ENCODE results near the gene BSN. TPM values are rescaled to one million over a fixed set of nuclear protein-coding genes. Genes with fewer than 3 reads are reported as not detected.

BSN gene
- total RNA-seq, 1 donor from 2014 or later, result 0.08 TPM

- ATAC-seq, result peak; percentile 66
These were observed 163.9 kb downstream of the BSN start for GRCh38 chr3:49717959-49718857.

GRCh38 chr3:49718858-49719213 lies 164.6 kb downstream of the BSN start:
- no peak for ATAC-seq

GRCh38 chr3:49719214-49719884 lies 165.1 kb downstream of the BSN start, which contains the start of gene AMIGO3:
AMIGO3 (minus strand) TSS chr3:49719684; CDS start chr3:49719465, 219 bp downstream.
- peak; percentile 63 for ATAC-seq

Other genes with a start within 250 kb of the BSN start
- 38.7 TPM for gene USP4, start 214.4 kb upstream of the BSN start, total RNA-seq
- gene GPX1, start 196.1 kb upstream of the BSN start, total RNA-seq, result 296 TPM
- 311 TPM for gene RHOA, start 142.5 kb upstream of the BSN start, total RNA-seq
- gene TCTA, start 142.1 kb upstream of the BSN start, total RNA-seq, result 12.4 TPM
- gene AMT, start 132.0 kb upstream of the BSN start, total RNA-seq, result 0.88 TPM
- gene NICN1, start 125.2 kb upstream of the BSN start, total RNA-seq, result 6.1 TPM
- 48.3 TPM for gene DAG1, start 84.2 kb upstream of the BSN start, total RNA-seq
- 103 TPM for gene APEH, start 119.9 kb downstream of the BSN start, total RNA-seq
- 7.6 TPM for gene MST1, start 135.0 kb downstream of the BSN start, total RNA-seq
- gene RNF123, start 135.1 kb downstream of the BSN start, total RNA-seq, result 19.4 TPM
- not detected for gene AMIGO3, start 165.2 kb downstream of the BSN start, total RNA-seq
- gene GMPPB, start 169.5 kb downstream of the BSN start, total RNA-seq, result 22.5 TPM
- gene IP6K1, start 232.1 kb downstream of the BSN start, total RNA-seq, result 19.9 TPM
- gene CDHR4, start 245.4 kb downstream of the BSN start, total RNA-seq, result not detected
- 14.2 TPM for gene INKA1, start 248.8 kb downstream of the BSN start, total RNA-seq

All from esophagus mucosa (tissue), 1 donor.